HEK293 (cell line): ENCODE data around the gene GPRC5B.

Experiments used
- CTCF ChIP-seq: fragments of 450-650 bp; formaldehyde crosslinking; IDR thresholded peaks from 2 replicates; pipeline ENCODE4 v1.5.1; 2016; ENCODE audit warnings: missing biosample characterization, missing genetic modification characterization
- KLF1 ChIP-seq: fragments of 450-650 bp; formaldehyde crosslinking; IDR thresholded peaks from 2 replicates; pipeline ENCODE4 v1.5.1; 2016; ENCODE audit warnings: missing biosample characterization, missing genetic modification characterization
- YY1 ChIP-seq: fragments of 450-650 bp; formaldehyde crosslinking; IDR thresholded peaks from 2 replicates; pipeline ENCODE4 v1.5.1; 2018; ENCODE audit warnings: missing biosample characterization, missing genetic modification characterization
- ZNF248 ChIP-seq: fragments of 450-650 bp; formaldehyde crosslinking; IDR thresholded peaks from 2 replicates; pipeline ENCODE4 v1.5.1; 2017; ENCODE audit warnings: missing biosample characterization, missing genetic modification characterization
- ZNF423 ChIP-seq: fragments of 450-650 bp; formaldehyde crosslinking; IDR thresholded peaks from 2 replicates; pipeline ENCODE4 v1.5.1; 2016; ENCODE audit warnings: missing biosample characterization, missing genetic modification characterization
- ZNF600 ChIP-seq: fragments of 450-650 bp; formaldehyde crosslinking; IDR thresholded peaks from 2 replicates; pipeline ENCODE4 v1.5.1; 2016; ENCODE audit warnings: missing biosample characterization, missing genetic modification characterization

- TF ChIP-seq CTCF (tag by site-specific recombination) (no peak), ZNF600 (tag by site-specific recombination) (no peak), KLF1 (tag by site-specific recombination) (no peak), ZNF248 (tag by site-specific recombination) (no peak), ZNF423 (tag by site-specific recombination) (no peak), YY1 (tag by site-specific recombination) (no peak)
These were observed 3.6 kb downstream of the GPRC5B start for GRCh38 chr16:19881028-19881427.
